Ishikawa (cell line): ENCODE results near the gene SF3B1.

Experiments used
- CEBPB ChIP-seq: IDR thresholded peaks from 2 replicates; pipeline ENCODE4 v1.6.1; 2012
- CREB1 ChIP-seq: IDR thresholded peaks from 2 replicates; pipeline ENCODE4 v1.6.1; 2012; ENCODE audit warnings: low read depth
- EGR1 ChIP-seq: IDR thresholded peaks from 2 replicates; pipeline ENCODE4 v1.6.1; 2012
- EP300 ChIP-seq: IDR thresholded peaks from 2 replicates; pipeline ENCODE4 v1.6.1; 2012; ENCODE audit warnings: borderline replicate concordance
- FOXM1 ChIP-seq: IDR thresholded peaks from 2 replicates; pipeline ENCODE4 v1.6.1; 2012; ENCODE audit warnings: low read depth, borderline replicate concordance
- MAX ChIP-seq: IDR thresholded peaks from 2 replicates; pipeline ENCODE4 v1.6.1; 2012
- NFIC ChIP-seq: IDR thresholded peaks from 2 replicates; pipeline ENCODE4 v1.6.1; 2012
- RAD21 ChIP-seq: IDR thresholded peaks from 2 replicates; pipeline ENCODE4 v1.6.1; 2012; ENCODE audit warnings: low read depth
- TAF1 ChIP-seq: IDR thresholded peaks from 2 replicates; pipeline ENCODE4 v1.6.1; 2012; ENCODE audit warnings: low read depth, mild to moderate bottlenecking
- TCF12 ChIP-seq: IDR thresholded peaks from 2 replicates; pipeline ENCODE4 v1.6.1; 2012; ENCODE audit warnings: low read depth
- TEAD4 ChIP-seq: IDR thresholded peaks from 2 replicates; pipeline ENCODE4 v1.6.1; 2012
- YY1 ChIP-seq: IDR thresholded peaks from 2 replicates; pipeline ENCODE4 v1.6.1; 2012; ENCODE audit warnings: low read depth
- ZBTB7A ChIP-seq: IDR thresholded peaks from 2 replicates; pipeline ENCODE4 v1.6.1; 2012; ENCODE audit warnings: low read depth
- TF ChIP-seq, protein P1 (sequence below): IDR thresholded peaks from 2 replicates; pipeline ENCODE4 v1.6.1; 2012; ENCODE audit warnings: low read depth, mild to moderate bottlenecking
- TF ChIP-seq, protein P2 (sequence below): IDR thresholded peaks from 2 replicates; pipeline ENCODE4 v1.6.1; 2012

SF3B1 gene

DNA sequence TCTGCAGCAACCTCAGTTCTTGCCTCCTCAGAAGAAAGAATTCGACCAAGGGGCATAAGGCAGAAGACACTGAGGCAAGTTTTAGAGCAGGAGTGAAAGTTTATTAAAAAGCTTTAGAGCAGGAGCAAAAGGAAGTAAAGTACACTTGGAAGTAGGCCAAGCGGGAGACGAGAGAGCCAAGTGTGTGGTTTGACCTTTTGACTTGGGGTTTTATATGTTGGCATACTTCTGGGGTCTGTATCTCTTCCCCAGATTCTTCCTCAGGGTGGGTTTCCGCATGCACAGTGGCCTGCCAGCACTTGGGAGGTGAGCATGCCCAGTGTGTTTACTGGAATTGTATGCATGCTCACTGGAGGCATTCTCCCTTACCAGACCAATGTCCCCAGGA, 64.9 kb downstream of the SF3B1 start:
- no peak for TF ChIP-seq MAX
- TF ChIP-seq NFIC = no peak
- no peak for TF ChIP-seq RAD21
- TF ChIP-seq, protein P1, sequence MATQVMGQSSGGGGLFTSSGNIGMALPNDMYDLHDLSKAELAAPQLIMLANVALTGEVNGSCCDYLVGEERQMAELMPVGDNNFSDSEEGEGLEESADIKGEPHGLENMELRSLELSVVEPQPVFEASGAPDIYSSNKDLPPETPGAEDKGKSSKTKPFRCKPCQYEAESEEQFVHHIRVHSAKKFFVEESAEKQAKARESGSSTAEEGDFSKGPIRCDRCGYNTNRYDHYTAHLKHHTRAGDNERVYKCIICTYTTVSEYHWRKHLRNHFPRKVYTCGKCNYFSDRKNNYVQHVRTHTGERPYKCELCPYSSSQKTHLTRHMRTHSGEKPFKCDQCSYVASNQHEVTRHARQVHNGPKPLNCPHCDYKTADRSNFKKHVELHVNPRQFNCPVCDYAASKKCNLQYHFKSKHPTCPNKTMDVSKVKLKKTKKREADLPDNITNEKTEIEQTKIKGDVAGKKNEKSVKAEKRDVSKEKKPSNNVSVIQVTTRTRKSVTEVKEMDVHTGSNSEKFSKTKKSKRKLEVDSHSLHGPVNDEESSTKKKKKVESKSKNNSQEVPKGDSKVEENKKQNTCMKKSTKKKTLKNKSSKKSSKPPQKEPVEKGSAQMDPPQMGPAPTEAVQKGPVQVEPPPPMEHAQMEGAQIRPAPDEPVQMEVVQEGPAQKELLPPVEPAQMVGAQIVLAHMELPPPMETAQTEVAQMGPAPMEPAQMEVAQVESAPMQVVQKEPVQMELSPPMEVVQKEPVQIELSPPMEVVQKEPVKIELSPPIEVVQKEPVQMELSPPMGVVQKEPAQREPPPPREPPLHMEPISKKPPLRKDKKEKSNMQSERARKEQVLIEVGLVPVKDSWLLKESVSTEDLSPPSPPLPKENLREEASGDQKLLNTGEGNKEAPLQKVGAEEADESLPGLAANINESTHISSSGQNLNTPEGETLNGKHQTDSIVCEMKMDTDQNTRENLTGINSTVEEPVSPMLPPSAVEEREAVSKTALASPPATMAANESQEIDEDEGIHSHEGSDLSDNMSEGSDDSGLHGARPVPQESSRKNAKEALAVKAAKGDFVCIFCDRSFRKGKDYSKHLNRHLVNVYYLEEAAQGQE = no peak
- no peak for TF ChIP-seq TAF1
- TF ChIP-seq, protein P2, sequence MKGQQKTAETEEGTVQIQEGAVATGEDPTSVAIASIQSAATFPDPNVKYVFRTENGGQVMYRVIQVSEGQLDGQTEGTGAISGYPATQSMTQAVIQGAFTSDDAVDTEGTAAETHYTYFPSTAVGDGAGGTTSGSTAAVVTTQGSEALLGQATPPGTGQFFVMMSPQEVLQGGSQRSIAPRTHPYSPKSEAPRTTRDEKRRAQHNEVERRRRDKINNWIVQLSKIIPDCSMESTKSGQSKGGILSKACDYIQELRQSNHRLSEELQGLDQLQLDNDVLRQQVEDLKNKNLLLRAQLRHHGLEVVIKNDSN = no peak
- no peak for TF ChIP-seq CEBPB
- no peak for TF ChIP-seq TEAD4
- no peak for TF ChIP-seq EP300
- TF ChIP-seq FOXM1 = no peak
- no peak for TF ChIP-seq EGR1
- TF ChIP-seq CREB1 = no peak
- TF ChIP-seq ZBTB7A = no peak
- TF ChIP-seq YY1 = no peak
- TF ChIP-seq TCF12 = no peak

- TF ChIP-seq TEAD4 (no peak), MAX (no peak), RAD21 (no peak), FOXM1 (no peak), ZBTB7A (no peak), YY1 (no peak), CREB1 (no peak), TCF12 (no peak), EP300 (no peak)
- TF ChIP-seq, protein P2 = no peak
- TF ChIP-seq, protein P1 = no peak
Measured at GRCh38 chr2:197369228-197369932, 65.4 kb downstream of the SF3B1 start.

GRCh38 chr2:197368412-197368811, 66.4 kb downstream of the SF3B1 start:
- TF ChIP-seq, protein P1 = no peak

DNA sequence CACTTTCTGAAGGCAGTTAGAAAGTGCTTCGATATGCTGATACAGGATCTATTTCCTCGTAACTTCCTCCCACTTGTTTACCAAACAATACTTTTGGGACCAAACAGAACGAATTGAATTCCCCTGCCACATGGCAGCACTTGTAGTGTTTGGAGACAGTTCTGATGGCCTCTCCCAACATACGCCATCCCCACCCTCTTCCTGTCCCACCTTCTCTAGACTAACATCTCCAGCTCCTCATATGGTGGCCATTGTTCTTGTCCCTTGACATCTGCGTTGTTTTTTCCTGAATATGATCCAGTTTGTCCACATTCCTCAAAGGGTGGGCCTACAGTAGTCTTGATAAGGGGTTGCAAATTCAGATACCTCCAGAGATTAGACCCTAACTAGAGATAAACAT, 70.8 kb downstream of the SF3B1 start:
- TF ChIP-seq EP300 (no peak), NFIC (no peak), CREB1 (no peak), MAX (no peak), FOXM1 (no peak), YY1 (no peak), CEBPB (no peak), TCF12 (no peak), ZBTB7A (no peak)
- TF ChIP-seq, protein P2 = no peak
